PFSK-1 (cell line): ENCODE data around the gene GSDME.

Experiments used
- POLR2AphosphoS5 ChIP-seq: IDR thresholded peaks from 2 replicates; pipeline ENCODE4 v1.6.1; 2012; ENCODE audit warnings: low read depth, mild to moderate bottlenecking, control low read depth, low read length, moderate library complexity
- SIN3A ChIP-seq: IDR thresholded peaks from 2 replicates; pipeline ENCODE4 v1.6.1; 2012; ENCODE audit warnings: mild to moderate bottlenecking, low read length, moderate library complexity, borderline replicate concordance; ENCODE audit not compliant: insufficient read depth

DNA sequence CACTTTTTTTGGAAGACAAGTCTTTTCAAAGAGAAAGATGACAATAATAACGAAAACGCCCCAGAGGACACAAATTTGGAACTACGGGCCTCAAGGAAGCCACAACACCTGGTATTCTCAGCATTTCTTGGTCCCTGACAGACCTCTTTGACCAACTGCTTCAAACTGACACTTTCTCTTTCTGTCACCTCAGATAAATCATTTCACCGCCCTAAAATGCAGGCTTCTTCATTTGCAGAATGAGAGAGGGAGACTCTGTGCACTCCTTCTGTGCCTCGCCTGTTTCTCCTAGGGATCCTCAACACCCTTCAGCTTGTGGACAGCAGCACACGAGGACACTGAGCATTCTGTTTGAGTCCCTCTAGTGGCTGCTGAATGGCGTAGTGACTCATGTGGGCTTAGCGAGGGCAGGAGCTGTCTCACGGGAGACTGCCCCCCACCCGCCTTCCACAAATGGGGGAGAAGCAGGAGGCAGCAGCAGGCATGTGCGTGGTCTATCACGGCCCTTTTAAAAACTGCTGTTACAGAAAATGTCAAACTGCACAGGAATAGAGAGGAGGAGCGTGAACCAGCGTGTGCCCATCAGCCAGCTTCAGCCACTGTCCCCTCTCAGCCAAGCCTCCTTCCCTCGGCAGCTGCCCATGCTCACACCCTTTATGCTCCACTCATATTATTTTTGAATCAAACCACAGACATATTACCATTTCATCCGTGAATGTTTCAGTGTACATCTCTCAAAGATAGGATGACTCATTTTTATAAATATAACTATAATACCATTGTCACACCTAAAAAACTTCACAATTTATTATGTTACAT lies 41.4 kb downstream of the GSDME start:
- TF ChIP-seq POLR2AphosphoS5 (no peak), SIN3A (no peak)
